ENCODE results near the gene CLEC10A.
A peak's percentile ranks its signal among the peaks of the same experiment; 100 is the strongest.

CLEC10A gene

DNA sequence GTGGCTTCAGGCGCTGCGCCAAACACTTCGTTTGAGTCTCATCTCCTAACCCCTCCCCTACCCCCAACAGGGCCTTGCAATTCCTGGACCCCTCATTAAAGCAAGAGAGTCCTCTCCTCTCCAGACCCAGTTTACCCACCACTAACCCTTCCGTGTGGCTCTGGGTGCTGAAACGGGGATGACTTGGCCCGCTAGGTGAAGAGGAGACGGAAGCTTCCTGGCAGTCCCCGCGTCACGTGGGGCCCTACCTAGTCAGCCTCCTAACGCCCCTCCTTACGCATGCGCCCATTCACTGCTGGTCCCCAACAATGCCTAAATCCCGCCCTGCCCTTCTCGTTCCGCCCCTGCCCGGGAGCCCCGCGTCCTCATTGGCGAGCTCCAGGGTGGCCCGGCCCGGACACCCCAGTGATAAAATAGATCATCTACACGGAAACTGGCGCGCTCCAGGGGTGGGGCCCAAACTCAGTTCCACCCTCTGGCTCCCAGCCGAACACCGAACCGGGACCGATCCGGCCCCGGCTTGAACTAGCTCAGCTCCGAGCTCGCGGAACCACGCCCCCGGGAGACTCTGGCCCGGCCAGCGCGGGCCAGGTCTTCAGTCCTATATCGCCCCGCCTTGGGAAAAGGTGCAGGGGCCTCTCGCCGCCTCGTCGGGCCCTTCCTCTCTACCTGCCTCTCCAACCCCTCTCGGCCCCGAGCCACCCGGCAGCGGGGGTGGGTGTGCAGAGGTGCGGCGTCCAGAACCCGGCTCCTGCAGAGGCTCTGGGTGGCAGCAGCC, 44.3 kb downstream of the CLEC10A start, which contains the start of gene SLC16A13:
Gene SLC16A13, plus strand, starts transcription at position 425 of the 778 bp plus-strand sequence. CDS start 368 bp downstream, outside the sequence.
- DNase-seq = peak; percentile 99

DNA sequence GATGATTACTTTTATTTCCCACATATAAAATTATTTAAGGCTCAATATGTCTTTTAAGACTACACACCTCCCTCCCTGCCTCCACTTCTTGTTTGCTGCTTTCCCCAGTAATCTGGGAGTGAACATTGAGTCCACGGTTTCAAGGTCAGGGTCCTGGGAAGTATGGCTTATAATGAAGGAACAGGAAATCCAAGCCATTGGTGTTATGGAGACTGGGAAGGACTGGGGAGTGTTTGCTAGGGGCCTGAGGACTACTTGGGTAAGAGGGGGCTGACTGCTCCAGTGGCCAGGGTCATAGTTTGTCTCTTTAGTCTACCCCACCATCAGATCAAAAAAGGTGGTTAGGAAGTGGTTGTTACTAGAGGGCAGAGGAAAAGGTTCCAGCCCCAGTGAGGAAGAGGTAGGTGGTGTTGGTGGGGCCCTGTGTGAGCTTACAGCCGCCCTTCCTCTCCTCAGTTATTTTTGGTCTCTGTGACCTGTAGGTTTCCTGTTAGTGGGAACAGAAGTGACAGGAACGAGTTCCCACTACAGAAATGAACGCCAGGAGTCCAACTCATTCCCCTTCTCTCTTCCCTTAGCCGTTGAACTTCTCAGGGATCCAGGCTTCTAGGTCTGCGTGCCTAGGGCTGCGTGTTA, 45.0 kb downstream of the CLEC10A start:
- peak; percentile 55 for DNase-seq

DNA sequence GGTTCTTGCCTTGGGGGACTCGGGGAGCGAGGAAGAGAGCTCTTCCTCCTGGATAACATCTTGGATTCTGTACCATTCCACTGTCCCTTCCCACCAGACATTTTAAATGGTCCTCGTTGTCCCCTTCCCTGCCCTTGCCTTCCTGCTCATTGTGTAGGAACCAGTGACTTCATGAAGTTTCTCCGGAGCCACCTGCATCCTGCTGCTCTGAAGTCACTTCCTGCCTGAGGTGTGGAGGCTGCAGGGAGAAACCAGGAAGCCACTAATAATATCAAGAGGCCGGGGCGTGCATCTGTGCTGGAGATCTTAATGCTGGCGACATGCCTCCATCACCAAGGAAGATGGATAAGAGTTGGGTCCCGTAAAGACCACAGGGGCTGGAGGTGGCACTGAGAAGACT, 50.4 kb downstream of the CLEC10A start:
- peak; percentile 61 for DNase-seq

DNA sequence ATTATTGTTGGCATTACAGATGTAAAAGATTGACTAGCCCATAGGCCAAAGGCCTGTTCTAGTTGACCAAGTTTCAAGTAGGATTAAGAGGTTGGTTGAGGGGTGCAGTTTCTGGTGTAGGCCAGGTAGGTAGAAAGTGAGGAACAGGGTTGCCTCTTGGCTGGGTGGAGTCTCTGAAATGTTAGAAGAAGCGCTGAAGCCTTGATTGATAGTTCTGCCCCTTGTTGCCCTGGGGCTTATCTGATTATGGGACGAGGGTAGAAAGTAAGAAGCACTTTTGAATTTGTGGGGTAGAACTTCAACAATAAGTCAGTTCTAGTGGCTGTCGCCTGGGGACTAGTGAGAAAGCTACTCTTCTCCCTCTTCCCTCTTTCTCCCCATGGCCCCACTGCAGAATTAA, 51.0 kb downstream of the CLEC10A start:
- DNase-seq = no peak

DNA sequence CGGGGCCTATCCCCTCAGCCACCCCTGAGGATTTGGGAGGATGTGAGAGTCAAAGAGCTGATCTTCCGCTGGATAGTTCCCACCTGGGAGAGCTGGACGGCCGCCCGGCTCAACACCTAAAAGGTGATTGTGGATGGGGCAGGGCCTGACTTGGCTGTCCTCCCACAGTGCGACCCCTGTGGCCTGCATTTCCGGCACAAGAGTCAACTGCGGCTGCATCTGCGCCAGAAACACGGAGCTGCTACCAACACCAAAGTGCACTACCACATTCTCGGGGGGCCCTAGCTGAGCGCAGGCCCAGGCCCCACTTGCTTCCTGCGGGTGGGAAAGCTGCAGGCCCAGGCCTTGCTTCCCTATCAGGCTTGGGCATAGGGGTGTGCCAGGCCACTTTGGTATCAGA, 52.7 kb downstream of the CLEC10A start:
- no peak for DNase-seq

DNA sequence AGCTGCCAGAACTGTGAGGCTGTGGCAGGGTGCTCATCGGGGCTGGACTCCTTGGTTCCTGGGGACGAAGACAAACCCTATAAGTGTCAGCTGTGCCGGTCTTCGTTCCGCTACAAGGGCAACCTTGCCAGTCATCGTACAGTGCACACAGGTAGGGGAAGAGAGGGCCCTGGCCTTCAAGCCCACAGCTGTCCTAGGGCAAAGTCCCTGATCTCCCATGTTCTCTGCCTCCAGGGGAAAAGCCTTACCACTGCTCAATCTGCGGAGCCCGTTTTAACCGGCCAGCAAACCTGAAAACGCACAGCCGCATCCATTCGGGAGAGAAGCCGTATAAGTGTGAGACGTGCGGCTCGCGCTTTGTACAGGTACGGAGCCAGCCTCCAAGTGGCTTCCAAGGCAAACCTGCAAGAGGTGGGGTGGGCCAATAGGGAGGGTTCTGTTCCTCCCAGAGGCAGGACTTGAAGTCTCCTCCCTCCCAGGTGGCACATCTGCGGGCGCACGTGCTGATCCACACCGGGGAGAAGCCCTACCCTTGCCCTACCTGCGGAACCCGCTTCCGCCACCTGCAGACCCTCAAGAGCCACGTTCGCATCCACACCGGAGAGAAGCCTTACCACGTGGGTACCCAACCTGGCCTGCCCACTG, 53.5 kb downstream of the CLEC10A start:
- DNase-seq = no peak

DNA sequence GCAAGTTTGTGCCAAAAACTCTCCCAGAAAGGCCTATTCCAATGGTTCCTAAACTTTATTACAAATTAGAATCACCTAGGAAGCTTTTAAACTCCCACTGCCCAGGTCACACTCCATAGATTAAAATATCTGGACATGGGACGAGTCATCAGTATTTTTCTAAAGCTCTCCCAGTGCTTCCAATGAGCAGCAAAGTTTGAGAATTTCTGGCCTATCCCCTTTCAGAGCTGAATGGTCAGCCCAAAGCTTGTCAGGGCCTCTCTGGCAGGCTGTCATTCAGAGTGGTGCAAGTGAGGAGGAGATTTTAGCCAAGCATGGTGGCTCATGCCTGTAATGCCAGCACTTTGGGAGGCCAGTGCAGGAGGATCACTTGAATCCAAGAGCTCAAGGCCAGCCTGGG, 54.8 kb downstream of the CLEC10A start:
- DNase-seq = no peak

Data from activated naive CD4-positive, alpha-beta T cell treated with Interleukin-2 at 50 U/mL for 16 hours (primary cell).